CD14-positive monocyte (primary cell): Measurements from ENCODE around the gene PEX11G. TPM values are rescaled to one million over a fixed set of nuclear protein-coding genes. Genes with fewer than 3 reads are reported as not detected.

Experiments used
- DNase-seq, 3 donors: peaks; one replicate each; pipeline ENCODE4 v3.0.0-alpha.2; 2011 to 2022
- H2AFZ ChIP-seq: 2 replicates; pipeline ENCODE4 v1.6.0; 2012; ENCODE audit warnings: mild to moderate bottlenecking, low read depth, low read length, inconsistent platforms; ENCODE audit not compliant: insufficient read depth, poor library complexity, severe bottlenecking
- H3K27ac ChIP-seq, 2 donors: 1 replicate in 1 of 2; 2 replicates in 1 of 2; pipeline ENCODE4 v1.5.1; 2012 to 2013; ENCODE audit warnings: low read length in 2 of 2, control low read depth in 1 of 2, inconsistent platforms in 1 of 2, low read depth in 1 of 2, mild to moderate bottlenecking in 1 of 2
- H3K27me3 ChIP-seq, 2 donors: one replicate each; pipeline versions ENCODE4 v1.6.0 to v1.6.1; 2011 to 2013; ENCODE audit warnings: low read length in 2 of 2; ENCODE audit not compliant: control insufficient read depth in 2 of 2, insufficient read depth in 2 of 2
- H3K36me3 ChIP-seq, 2 donors: replicated peaks in 1 of 2; 1 replicate in 1 of 2; 2 replicates in 1 of 2; pipeline versions ENCODE4 v1.5.1 to v1.6.1; 2012 to 2013; ENCODE audit warnings: low read length in 2 of 2, control low read depth in 1 of 2, inconsistent platforms in 1 of 2, mild to moderate bottlenecking in 1 of 2; ENCODE audit not compliant: insufficient read depth in 2 of 2, control insufficient read depth in 1 of 2
- H3K4me1 ChIP-seq, 2 donors: 1 replicate in 1 of 2; 2 replicates in 1 of 2; pipeline versions ENCODE4 v1.5.1 to v1.6.1; 2012 to 2013; ENCODE audit warnings: low read length in 2 of 2, control low read depth in 1 of 2, inconsistent platforms in 1 of 2, mild to moderate bottlenecking in 1 of 2, moderate library complexity in 1 of 2; ENCODE audit not compliant: insufficient read depth in 2 of 2, control insufficient read depth in 1 of 2
- H3K4me2 ChIP-seq: replicated peaks from 2 replicates; pipeline ENCODE3; 2012; ENCODE audit warnings: low read length, moderate library complexity, mild to moderate bottlenecking; ENCODE audit not compliant: poor library complexity, severe bottlenecking; ENCODE audit errors: extremely low read depth
- H3K4me3 ChIP-seq, 3 experiments: fragments of 200-600 bp in 1 of 3; sonication (generic) in 1 of 3; replicated peaks in 1 of 3; 1 replicate in 2 of 3; 2 replicates in 1 of 3; pipeline ENCODE4 v1.5.1; 2011 to 2013; ENCODE audit warnings: low read length in 3 of 3, mild to moderate bottlenecking in 3 of 3, control low read depth in 2 of 3, low read depth in 2 of 3, inconsistent platforms in 1 of 3, moderate library complexity in 1 of 3
- H3K79me2 ChIP-seq: 2 replicates; pipeline ENCODE4 v1.6.0; 2012; ENCODE audit warnings: mild to moderate bottlenecking, control low read depth, inconsistent platforms, low read length, moderate library complexity; ENCODE audit not compliant: insufficient read depth
- H3K9ac ChIP-seq: 2 replicates; pipeline ENCODE4 v1.6.0; 2017; ENCODE audit warnings: low read length, mild to moderate bottlenecking; ENCODE audit not compliant: insufficient read depth, poor library complexity, severe bottlenecking
- H3K9me3 ChIP-seq, 2 donors: replicated peaks in 1 of 2; 1 replicate in 1 of 2; 2 replicates in 1 of 2; pipeline versions ENCODE4 v1.5.1 to v1.6.1; 2012 to 2013; ENCODE audit warnings: low read length in 2 of 2, control low read depth in 1 of 2; ENCODE audit not compliant: control insufficient read depth in 1 of 2, insufficient read depth in 1 of 2
- H4K20me1 ChIP-seq: 2 replicates; pipeline ENCODE4 v1.6.0; 2012; ENCODE audit warnings: mild to moderate bottlenecking, low read length, control low read depth, moderate library complexity; ENCODE audit not compliant: insufficient read depth
- H3K27ac Mint-ChIP-seq, 7 donors: one replicate each; pipeline ENCODE4 v1.8.0; 2020; ENCODE audit warnings: mild to moderate bottlenecking in 7 of 7, mixed read lengths in 7 of 7, moderate library complexity in 6 of 7, inconsistent platforms in 2 of 7
- H3K27me3 Mint-ChIP-seq, 3 donors: one replicate each; pipeline ENCODE4 v1.8.0; 2021 to 2022; ENCODE audit warnings: low read depth in 3 of 3, mild to moderate bottlenecking in 3 of 3, mixed read lengths in 3 of 3, moderate library complexity in 3 of 3, inconsistent platforms in 1 of 3
- H3K36me3 Mint-ChIP-seq, 2 donors: one replicate each; pipeline ENCODE4 v1.8.0; 2020; ENCODE audit warnings: mixed read lengths in 2 of 2, inconsistent platforms in 1 of 2, mild to moderate bottlenecking in 1 of 2
- H3K4me1 Mint-ChIP-seq: one replicate; pipeline ENCODE4 v1.8.0; 2020; ENCODE audit warnings: mild to moderate bottlenecking, mixed read lengths
- H3K4me3 Mint-ChIP-seq, 2 donors: one replicate each; pipeline ENCODE4 v1.8.0; 2020; ENCODE audit warnings: mild to moderate bottlenecking in 2 of 2, mixed read lengths in 2 of 2, moderate library complexity in 1 of 2
- H3K9me3 Mint-ChIP-seq, 7 donors: one replicate each; pipeline ENCODE4 v1.8.0; 2020 to 2022; ENCODE audit warnings: mixed read lengths in 7 of 7, mild to moderate bottlenecking in 6 of 7, moderate library complexity in 6 of 7, inconsistent platforms in 2 of 7
- CTCF ChIP-seq: fragments of 200-600 bp; IDR thresholded peaks from one replicate; pipeline ENCODE4 v1.8.0; 2022; ENCODE audit warnings: antibody characterized with exemption, mild to moderate bottlenecking
- WGBS: methylation state at CpG from one replicate; pipeline ENCODE4 v1.1.5; 2013; ENCODE audit warnings: missing lambda C conversion rate; ENCODE audit not compliant: insufficient coverage; 5-methylcytosine and 5-hydroxymethylcytosine counted together
- intact Hi-C, 2 donors: fragments of 100-400 bp; cut with micrococcal nuclease; formaldehyde crosslinking; loops; one replicate each; pipeline versions ENCODE4 v1.15.0 to v1.15.1; 2023
- polyA plus RNA-seq, 3 donors: library from polyadenylated mRNA; depleted of rRNA in 1 of 3; unstranded in 2 of 3; stranded (reverse) in 1 of 3; fragments of 300-500 nt in 2 of 3; fragments of >200 nt in 1 of 3; fragmentation: Illumina TruSeq in 2 of 3; gene quantifications; 1 replicate in 2 of 3; 2 replicates in 1 of 3; pipeline ENCODE4 v1.2.3, GENCODE V29; 2012 to 2021

The PEX11G gene
- polyA plus RNA-seq, 3 donors: 0.77 to 3.0 (median 1.4) TPM

DNA sequence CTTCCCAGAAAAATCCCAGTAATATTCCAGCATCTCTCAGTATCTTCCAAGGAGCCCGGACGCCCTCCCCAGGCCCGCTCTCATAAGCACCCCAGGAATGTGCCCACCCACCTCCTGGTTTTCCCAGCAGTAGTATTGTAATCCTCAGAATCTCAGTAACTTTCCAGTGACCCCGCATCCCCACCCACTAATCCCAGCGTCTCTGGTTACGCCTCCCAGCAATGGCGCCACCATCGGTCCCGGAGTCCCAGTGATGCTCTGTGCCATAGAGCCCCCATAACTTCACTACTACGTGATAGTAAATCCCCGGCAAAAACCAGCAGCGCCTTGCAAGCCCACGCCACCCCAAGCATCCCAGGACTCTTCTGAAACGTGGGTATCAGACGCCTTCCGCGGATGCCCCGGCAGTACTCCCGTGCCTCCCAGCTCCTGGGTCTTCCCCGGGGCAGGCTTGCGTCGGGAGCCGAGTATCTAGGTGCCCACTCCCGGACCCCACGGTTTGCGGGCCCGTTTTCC lies 45.8 kb upstream of the PEX11G start:
- peaks cover 12% of the 10 kb centered on the region for H3K79me2 ChIP-seq
- peaks cover 32 to 43% of the 10 kb centered on the region in 2 donors for H3K4me1 ChIP-seq
- H3K9ac ChIP-seq: peak overlapping the region; percentile 79
- peaks cover 0 to 5% (median 2%) of the 10 kb centered on the region in 3 donors for H3K27me3 Mint-ChIP-seq
- H3K36me3 Mint-ChIP-seq: peaks cover 41 to 56% of the 10 kb centered on the region in 2 donors
- peaks cover 28 to 47% of the 10 kb centered on the region in 2 donors for H3K36me3 ChIP-seq
- H3K27ac ChIP-seq: peak overlapping the region; percentile 81 to 88
- peak overlapping the region; percentile 89 to 94 for H3K4me3 Mint-ChIP-seq
- no peaks in the 10 kb centered on the region for H3K9me3 ChIP-seq
- TF ChIP-seq CTCF: no peak
- H4K20me1 ChIP-seq: no peaks in the 10 kb centered on the region
- WGBS: under 1% methylated on average over 27 of the region's 27 CpGs
- H3K27ac Mint-ChIP-seq: peak overlapping the region; percentile 74 to 95 (median 88)
- peaks cover 32% of the 10 kb centered on the region for H3K4me1 Mint-ChIP-seq
- H3K4me2 ChIP-seq: peak overlapping the region; percentile 100
- no peak for DNase-seq
- intact Hi-C loops: loop anchor here (1.0 to 10.0 kb wide), 2 partner anchors 12 to 140 kb away; partner anchors contain the start of gene MCOLN1 (in 1 of the 2)
- no peaks in the 10 kb centered on the region for H3K27me3 ChIP-seq
- peak overlapping the region; percentile 60 to 99 (median 99) for H3K4me3 ChIP-seq
- H3K9me3 Mint-ChIP-seq: no peaks in the 10 kb centered on the region
- peak overlapping the region; percentile 85 for H2AFZ ChIP-seq

GRCh38 chr19:7533925-7534480 lies 45.2 kb upstream of the PEX11G start:
- peaks cover 34 to 50% of the 10 kb centered on the region in 2 donors for H3K36me3 ChIP-seq
- H3K4me1 Mint-ChIP-seq: peaks cover 32% of the 10 kb centered on the region
- peak overlapping the region; percentile 85 for H2AFZ ChIP-seq
- H3K4me3 ChIP-seq: peak overlapping the region; percentile 60 to 99 (median 99)
- peak; percentile 64 to 81 (median 69) for DNase-seq
- H3K4me1 ChIP-seq: peaks cover 32 to 43% of the 10 kb centered on the region in 2 donors
- no peaks in the 10 kb centered on the region for H3K9me3 ChIP-seq
- no peaks in the 10 kb centered on the region for H4K20me1 ChIP-seq
- 0% methylated on average over 38 of the region's 41 CpGs for WGBS
- intact Hi-C loops: loop anchor here (1.0 to 10.0 kb wide), 2 partner anchors 12 to 139 kb away; partner anchors contain the start of gene MCOLN1 (in 1 of the 2)
- peaks cover 0 to 5% (median 2%) of the 10 kb centered on the region in 3 donors for H3K27me3 Mint-ChIP-seq
- H3K27ac ChIP-seq: peak overlapping the region; percentile 40 to 88
- no peaks in the 10 kb centered on the region for H3K27me3 ChIP-seq
- peak overlapping the region; percentile 74 to 95 (median 88) for H3K27ac Mint-ChIP-seq
- TF ChIP-seq CTCF: no peak
- H3K4me3 Mint-ChIP-seq: peak overlapping the region; percentile 89 to 94
- no peaks in the 10 kb centered on the region for H3K9me3 Mint-ChIP-seq
- peak overlapping the region; percentile 79 for H3K9ac ChIP-seq
- H3K4me2 ChIP-seq: peak overlapping the region; percentile 100
- peaks cover 44 to 62% of the 10 kb centered on the region in 2 donors for H3K36me3 Mint-ChIP-seq
- H3K79me2 ChIP-seq: peaks cover 12% of the 10 kb centered on the region
